Stomach (tissue), 9 donors: ENCODE measurements around the gene STARD10. TPM values are rescaled to one million over a fixed set of nuclear protein-coding genes. Genes with fewer than 3 reads are reported as not detected.

ENCODE experiments used
- DNase-seq, 2 donors: peaks; one replicate each; pipeline versions ENCODE4 v3.0.0 to v3.0.0-alpha.2; 2013 to 2019
- H3K27ac ChIP-seq, 5 donors: fragments of 200-600 bp in 4 of 5; sonication (generic) in 4 of 5; one replicate each; pipeline ENCODE4 v1.5.1; 2013 to 2019; ENCODE audit warnings: mild to moderate bottlenecking in 1 of 5, moderate library complexity in 1 of 5
- H3K27me3 ChIP-seq, 3 donors: fragments of 200-600 bp; sonication (generic); one replicate each; pipeline ENCODE4 v1.5.1; 2017 to 2019; ENCODE audit warnings: mixed run types in 1 of 3
- H3K36me3 ChIP-seq, 4 donors: fragments of 200-600 bp; sonication (generic); 1 replicate in 3 of 4; 2 replicates in 1 of 4; pipeline ENCODE4 v1.5.1; 2016 to 2019
- H3K4me1 ChIP-seq, 4 donors: fragments of 200-600 bp; sonication (generic); one replicate each; pipeline ENCODE4 v1.5.1; 2016 to 2019
- H3K4me3 ChIP-seq, 4 donors: fragments of 200-600 bp; sonication (generic) in 3 of 4; one replicate each; pipeline ENCODE4 v1.5.1; 2016 to 2019; ENCODE audit warnings: mild to moderate bottlenecking in 1 of 4
- H3K9me3 ChIP-seq, 4 donors: fragments of 200-600 bp; sonication (generic); one replicate each; pipeline ENCODE4 v1.5.1; 2016 to 2019
- CTCF ChIP-seq, 7 experiments: fragments of 450-650 bp in 4 of 7; fragments of 200-600 bp in 3 of 7; sonication (generic) in 3 of 7; IDR thresholded peaks; one replicate each; pipeline ENCODE4 v1.5.1; 2016 to 2019; ENCODE audit warnings: antibody characterized with exemption in 7 of 7, control low read depth in 2 of 7, mild to moderate bottlenecking in 1 of 7
- EP300 ChIP-seq: sonication (generic); formaldehyde crosslinking; IDR thresholded peaks from one replicate; pipeline ENCODE4 v1.6.1; 2017; ENCODE audit warnings: antibody characterized with exemption
- POLR2A ChIP-seq, 4 donors: fragments of 450-650 bp; IDR thresholded peaks; one replicate each; pipeline ENCODE4 v1.6.1; 2016; ENCODE audit warnings: antibody characterized with exemption in 4 of 4, control low read depth in 2 of 4, mild to moderate bottlenecking in 1 of 4, moderate library complexity in 1 of 4
- POLR2AphosphoS5 ChIP-seq, 3 donors: sonication (generic); formaldehyde crosslinking; IDR thresholded peaks; one replicate each; pipeline ENCODE4 v1.6.1; 2016; ENCODE audit warnings: antibody characterized with exemption in 3 of 3
- WGBS, 5 donors: extraction: QIAGEN DNeasy Blood & Tissue Kit in 3 of 5; methylation state at CpG; one replicate each; pipeline versions ENCODE4 v1.1.5 to v1.1.7; 2013 to 2018; 5-methylcytosine and 5-hydroxymethylcytosine counted together
- intact Hi-C: fragments of 100-400 bp; cut with DNase I; formaldehyde crosslinking; loops from one replicate; pipeline ENCODE4 v1.15.1; 2023; ENCODE audit warnings: low total_unique reads
- polyA plus RNA-seq, 3 donors: library from polyadenylated mRNA; stranded (reverse); fragments of 200-250 nt; gene quantifications; one replicate each; pipeline ENCODE4 v1.2.3, GENCODE V29; 2013
- total RNA-seq, 5 donors: library from RNA; depleted of rRNA; stranded (reverse); fragments of >200 nt; gene quantifications; one replicate each; pipeline versions ENCODE4 v1.1.0 to v1.2.3, GENCODE V29; 2014 to 2016
- donor health status: healthy with polysubstance abuse.
- donor health status: Bipolar disorder and iron deficiency.
- donor health status: healthy.

STARD10 gene
- total and polyA plus RNA-seq, 8 donors = 125 to 950 (median 346) TPM

- TF ChIP-seq POLR2AphosphoS5 (IDR thresholded peaks at IDR 0.05) = no peak
- no peak for TF ChIP-seq CTCF (IDR thresholded peaks at IDR 0.05)
- TF ChIP-seq EP300 = no peak
- no peak for TF ChIP-seq POLR2A (IDR thresholded peaks at IDR 0.05)
- no peak for DNase-seq
- H3K9me3 ChIP-seq = no peaks in the 10 kb centered on the region
- no peak overlapping the region for H3K4me3 ChIP-seq
- no peak overlapping the region for H3K27ac ChIP-seq
- peaks cover 0 to 39% (median 18%) of the 10 kb centered on the region in 4 donors for H3K4me1 ChIP-seq
- H3K27me3 ChIP-seq = no peaks in the 10 kb centered on the region
- 91 to 94% (median 91%) methylated on average over 4 to 9 of the region's 9 CpGs for WGBS, 5 donors
- peaks cover 53 to 89% (median 80%) of the 10 kb centered on the region in 4 donors for H3K36me3 ChIP-seq
- intact Hi-C loops = no loop called here
These were observed 82.7 kb downstream of the STARD10 start for GRCh38 chr11:72711141-72711540.

- Histone ChIP-seq H3K27me3 (no peaks in the 10 kb centered on the region), H3K27ac (no peak overlapping the region), H3K4me3 (no peak overlapping the region), H3K4me1 (peaks cover 0 to 33% (median 17%) of the 10 kb centered on the region in 4 donors), H3K36me3 (peaks cover 60 to 98% (median 89%) of the 10 kb centered on the region in 4 donors), H3K9me3 (no peaks in the 10 kb centered on the region)
- TF ChIP-seq CTCF (IDR thresholded peaks at IDR 0.05) = no peak
- TF ChIP-seq EP300 = no peak
- WGBS, 5 donors = 90 to 93% (median 91%) methylated on average over 6 to 11 of the region's 11 CpGs
- intact Hi-C loops = no loop called here
- DNase-seq = no peak
These were observed 83.6 kb downstream of the STARD10 start for GRCh38 chr11:72710278-72710677.

GRCh38 chr11:72709478-72710238 lies 84.2 kb downstream of the STARD10 start:
- TF ChIP-seq CTCF (IDR thresholded peaks at IDR 0.05) (no peak), POLR2AphosphoS5 (IDR thresholded peaks at IDR 0.05) (no peak), EP300 (no peak), POLR2A (IDR thresholded peaks at IDR 0.05) (no peak)
- Histone ChIP-seq H3K36me3 (peaks cover 65 to 99% (median 95%) of the 10 kb centered on the region in 4 donors), H3K27ac (no peak overlapping the region), H3K4me3 (no peak overlapping the region), H3K9me3 (no peaks in the 10 kb centered on the region), H3K27me3 (no peaks in the 10 kb centered on the region), H3K4me1 (peaks cover 0 to 28% (median 16%) of the 10 kb centered on the region in 4 donors)
- no peak for DNase-seq
- WGBS, 5 donors = 92 to 98% (median 94%) methylated on average over 20 of the region's 20 CpGs
- intact Hi-C loops = no loop called here

GRCh38 chr11:72707032-72707431 lies 86.8 kb downstream of the STARD10 start:
- no peak overlapping the region for H3K4me3 ChIP-seq
- 90 to 96% (median 93%) methylated on average over 7 to 9 of the region's 9 CpGs for WGBS, 5 donors
- no peak for DNase-seq
- intact Hi-C loops = no loop called here
- peaks cover 8 to 34% (median 18%) of the 10 kb centered on the region in 4 donors for H3K4me1 ChIP-seq
- peaks cover 80 to 100% (median 100%) of the 10 kb centered on the region in 4 donors for H3K36me3 ChIP-seq
- TF ChIP-seq POLR2AphosphoS5 (IDR thresholded peaks at IDR 0.05) (no peak), POLR2A (IDR thresholded peaks at IDR 0.05) (no peak), EP300 (no peak), CTCF (IDR thresholded peaks at IDR 0.05) (no peak)
- H3K9me3 ChIP-seq = no peaks in the 10 kb centered on the region
- no peak overlapping the region for H3K27ac ChIP-seq
- H3K27me3 ChIP-seq = no peaks in the 10 kb centered on the region
